ENCODE data around the gene STX10. TPM values are rescaled to one million over a fixed set of nuclear protein-coding genes. Genes with fewer than 3 reads are reported as not detected.
A peak's percentile ranks its signal among the peaks of the same experiment; 100 is the strongest.

Gene STX10
- polyA plus RNA-seq, 4 donors = 56.7 to 78.8 (median 67.2) TPM

DNA sequence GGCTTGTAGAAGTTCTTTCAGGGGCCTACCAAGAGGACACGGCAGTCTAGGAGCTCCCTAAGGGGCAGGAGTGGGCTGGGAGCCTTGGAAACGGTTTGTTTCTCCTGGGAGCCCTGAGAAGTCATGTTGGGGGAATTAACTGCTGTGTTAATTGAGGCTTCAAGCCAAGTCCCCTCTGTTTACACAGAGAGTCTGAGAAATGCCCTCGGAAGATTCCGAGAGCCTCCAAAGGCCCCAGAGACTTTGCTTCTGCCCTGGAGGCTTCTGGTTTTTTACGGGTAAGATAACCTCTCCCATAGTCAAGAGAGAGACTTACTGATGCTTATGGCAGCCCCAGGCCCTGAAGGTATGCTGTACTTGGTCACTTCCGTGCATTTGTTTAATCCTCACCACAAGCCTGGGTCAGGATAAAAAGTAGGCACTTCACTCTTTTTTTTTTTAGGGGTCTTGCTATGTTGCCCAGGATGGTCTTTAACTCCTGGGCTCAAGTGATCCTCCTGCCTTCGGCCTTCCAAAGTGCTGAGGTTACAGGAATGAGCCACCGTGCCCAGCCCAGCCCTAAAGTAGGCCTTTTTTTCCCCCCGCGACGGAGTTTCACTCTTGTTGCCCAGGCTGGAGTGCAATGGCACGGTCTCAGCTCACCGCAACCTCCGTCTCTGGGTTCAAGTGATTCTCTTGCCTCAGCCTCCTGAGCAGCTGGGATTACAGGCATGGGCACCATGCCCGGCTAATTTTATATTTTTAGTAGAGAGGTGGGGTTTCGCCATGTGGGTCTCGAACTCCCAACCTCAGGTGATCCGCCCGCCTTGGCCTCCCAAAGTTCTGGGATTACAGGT lies 15.2 kb upstream of the STX10 start:
- peak in 1 of 4 donors; percentile 19 for DNase-seq (ENCODE audit: low read depth in 4 of 4, low spot score in 2 of 4)

DNA sequence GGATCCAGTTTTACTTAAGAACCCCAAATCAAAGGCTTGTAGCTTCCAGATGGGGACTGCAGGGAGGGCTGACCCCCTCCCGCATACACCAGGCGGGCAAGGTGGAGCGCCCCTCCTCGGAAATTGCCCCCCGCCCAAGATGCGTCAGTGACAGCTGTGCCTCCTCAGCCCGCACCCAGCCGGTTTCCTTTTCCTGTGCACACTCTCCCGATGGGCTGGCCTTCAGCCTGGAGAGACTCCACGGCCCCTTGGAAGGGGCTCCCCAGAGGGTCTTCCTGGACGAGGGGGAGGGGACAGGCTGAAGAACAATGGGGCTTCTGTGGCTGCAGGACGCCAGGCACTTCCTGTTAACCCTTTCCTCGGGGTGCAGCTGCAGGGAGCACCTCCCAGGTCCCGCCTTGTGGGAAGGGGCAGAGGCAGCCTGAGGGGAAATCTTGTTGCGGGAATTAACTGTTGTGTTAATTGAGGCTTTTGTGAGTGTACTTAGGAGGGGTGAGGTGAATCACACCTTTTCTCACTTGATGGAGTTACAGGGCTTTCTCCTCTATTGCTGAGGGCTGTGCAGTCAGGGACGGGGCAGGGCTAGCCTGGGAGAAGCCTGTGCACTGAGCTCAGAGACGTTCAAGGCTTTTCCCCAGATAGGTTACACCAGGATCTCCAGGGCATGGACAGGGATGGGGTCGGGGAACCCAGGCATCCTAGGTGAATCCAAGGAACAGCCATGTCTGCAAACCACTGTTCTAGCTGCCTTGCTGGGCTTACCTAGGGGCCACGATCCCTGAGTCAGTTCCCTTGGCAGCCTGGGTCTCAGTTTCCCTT lies 14.4 kb upstream of the STX10 start:
- DNase-seq (ENCODE audit: low read depth in 4 of 4, low spot score in 2 of 4) = peak; percentile 75 to 87 (median 78)

DNA sequence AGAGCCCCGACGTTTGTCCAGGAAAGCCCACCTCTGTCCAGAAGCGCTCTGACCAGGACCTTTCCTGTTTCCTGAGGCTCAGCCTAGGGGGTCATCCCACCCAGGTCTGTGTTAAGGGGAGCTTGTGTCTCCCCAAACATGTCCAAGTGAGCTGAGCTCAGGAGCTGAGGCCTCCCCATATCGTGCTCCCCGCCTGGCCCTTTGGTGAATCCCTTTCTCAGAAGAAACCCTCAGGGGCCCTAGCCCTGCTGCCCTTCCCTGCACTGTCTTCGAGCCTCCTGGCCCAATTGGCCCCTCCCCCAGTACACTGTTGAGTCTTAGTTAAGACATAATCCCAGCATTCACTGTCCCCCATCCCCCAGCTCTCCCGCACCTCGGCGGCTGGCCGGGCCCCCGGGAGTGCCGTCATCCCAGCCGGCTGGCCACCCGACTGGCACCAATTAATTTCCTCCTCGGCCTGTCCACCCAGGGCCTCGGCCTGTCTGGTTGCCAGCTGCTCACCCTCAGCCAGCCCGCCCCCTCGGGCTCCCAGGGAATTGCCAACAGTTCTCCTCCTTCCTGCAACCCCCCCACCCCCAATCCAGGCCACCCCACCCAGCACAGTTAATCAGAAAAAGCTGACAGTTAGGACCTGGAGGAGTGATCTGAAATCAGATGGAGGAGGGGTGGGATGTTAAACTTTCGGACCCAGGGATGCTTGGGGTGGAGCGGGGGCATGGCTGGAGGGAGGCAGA lies 13.6 kb upstream of the STX10 start:
- DNase-seq (ENCODE audit: low read depth in 4 of 4, low spot score in 2 of 4) = peak; percentile 60 to 79 (median 74)

DNA sequence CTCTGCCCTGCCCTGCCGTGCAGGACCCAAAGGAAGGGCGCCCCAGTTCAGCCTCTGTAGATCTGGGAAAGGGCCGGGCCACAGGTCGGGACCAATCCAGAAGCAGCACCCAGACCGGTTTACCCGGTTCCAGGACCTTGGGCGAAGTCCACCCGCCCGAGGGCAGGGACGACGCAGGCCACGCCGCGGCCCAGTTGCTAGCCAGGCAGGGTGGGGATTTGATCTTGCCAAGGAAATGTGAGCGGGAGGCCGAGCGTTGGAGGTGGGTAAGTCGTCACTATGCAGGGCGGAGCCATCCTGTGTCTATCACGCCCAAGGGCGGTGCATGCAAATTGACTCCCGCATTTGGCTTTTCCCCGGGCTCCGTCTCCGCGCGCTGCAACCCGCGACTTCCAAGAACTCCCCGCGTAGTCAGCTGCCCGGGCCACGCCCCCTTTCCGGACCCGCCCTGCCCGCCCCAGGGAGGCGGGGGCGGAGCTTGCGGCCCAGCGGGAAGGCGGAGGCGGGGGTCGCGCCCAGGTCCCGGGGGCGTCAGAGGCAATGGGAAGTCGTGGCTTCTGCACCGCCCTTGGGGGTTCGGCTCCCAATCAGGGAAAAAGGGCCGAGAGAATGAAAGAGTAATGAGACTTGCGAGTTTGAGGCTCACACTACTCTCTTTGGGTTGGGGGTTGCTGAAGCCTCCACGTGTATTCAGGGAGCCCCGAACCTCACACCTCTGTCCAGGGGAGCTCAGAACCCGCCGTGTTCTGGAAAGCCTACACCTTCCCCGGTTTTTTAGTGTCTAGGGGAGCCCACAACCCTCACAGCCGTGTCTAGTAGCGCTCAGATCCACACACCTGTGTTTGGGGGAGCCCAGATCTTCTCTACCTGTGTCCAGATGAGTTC lies 12.8 kb upstream of the STX10 start:
- peak; percentile 76 to 93 (median 88) for DNase-seq (ENCODE audit: low read depth in 4 of 4, low spot score in 2 of 4)

DNA sequence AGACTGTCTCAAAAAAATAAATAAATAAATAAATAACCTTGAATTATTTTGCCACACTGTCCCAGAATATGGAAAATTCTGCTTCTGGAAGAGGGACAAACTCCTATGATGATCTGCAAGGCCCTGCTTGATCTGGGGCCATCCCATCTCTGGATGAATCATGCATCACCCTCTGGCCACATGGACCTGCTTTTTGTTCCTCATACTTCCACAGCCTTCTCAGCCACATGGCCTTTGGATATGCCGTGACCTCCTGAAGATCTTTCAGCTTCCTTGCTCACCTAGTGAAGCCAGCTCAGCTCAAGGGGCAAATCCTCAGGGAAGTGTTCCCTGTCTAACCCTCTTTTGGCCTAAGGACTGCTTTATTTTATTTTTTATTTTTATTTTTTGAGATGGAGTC lies 10.4 kb upstream of the STX10 start:
- DNase-seq (ENCODE audit: low read depth in 4 of 4, low spot score in 2 of 4) = no peak

DNA sequence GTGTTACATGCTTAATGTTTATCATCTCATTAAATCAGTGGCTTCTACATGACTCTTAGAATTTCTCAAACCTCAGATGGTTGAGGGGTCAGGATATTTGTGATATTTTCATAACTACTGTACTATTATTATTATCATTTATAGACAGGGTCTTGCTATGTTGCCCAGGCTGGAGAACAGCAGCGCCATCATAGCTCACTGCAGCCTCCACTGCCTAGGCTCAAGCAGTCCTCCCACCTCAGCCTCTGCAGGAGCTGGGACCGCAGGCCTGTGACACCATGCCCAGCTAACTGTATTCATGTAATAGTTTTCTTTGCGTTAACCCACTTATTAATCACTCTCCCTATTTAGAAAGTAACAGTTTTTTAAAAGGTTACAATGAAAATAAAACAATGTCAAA lies 9.5 kb upstream of the STX10 start:
- DNase-seq (ENCODE audit: low read depth in 4 of 4, low spot score in 2 of 4) = no peak

DNA sequence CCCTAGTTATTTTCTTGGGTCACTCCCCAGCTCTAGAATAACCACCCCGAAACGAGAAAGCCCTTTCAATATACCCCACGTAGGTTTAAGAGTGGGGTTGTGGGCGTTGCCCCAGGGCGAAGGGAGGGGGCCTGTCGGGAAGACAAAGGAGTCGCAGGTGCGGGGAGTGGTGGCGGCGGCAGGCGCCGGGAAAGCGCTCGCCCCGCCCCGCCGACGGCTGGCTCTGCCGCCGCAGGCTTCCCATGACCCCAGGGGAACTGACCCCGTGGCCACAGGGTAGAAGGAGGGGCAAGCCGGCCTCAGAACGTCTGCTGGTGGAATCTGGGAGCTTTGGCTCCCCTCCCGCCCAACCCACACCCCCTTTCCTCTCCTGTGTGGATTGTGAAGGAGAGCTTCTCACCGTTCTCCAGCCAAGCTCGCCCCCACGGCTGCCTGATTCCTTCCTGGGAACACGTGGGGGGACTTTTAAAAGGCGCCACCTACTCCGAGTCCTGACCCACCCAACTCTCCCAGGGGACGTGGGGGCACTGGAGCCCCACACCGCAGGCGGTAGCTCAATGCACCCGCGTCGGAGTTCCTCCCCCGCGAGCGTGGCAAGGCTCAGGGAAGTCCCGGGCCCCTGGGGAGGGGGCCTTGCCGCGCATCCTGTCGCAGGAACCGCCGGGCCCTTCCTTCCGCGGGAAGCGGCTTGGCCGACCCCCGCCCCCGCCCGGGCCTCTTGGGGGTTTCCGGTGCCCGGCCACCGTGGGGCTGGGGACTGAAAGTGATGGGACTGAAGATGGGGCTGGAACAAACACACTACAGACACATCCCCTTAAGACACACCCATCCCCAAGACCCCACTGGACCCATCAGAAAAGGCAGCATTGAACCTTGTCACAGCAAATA lies 5.5 kb upstream of the STX10 start:
- DNase-seq (ENCODE audit: low read depth in 4 of 4, low spot score in 2 of 4) = peak; percentile 37 to 57 (median 50)

DNA sequence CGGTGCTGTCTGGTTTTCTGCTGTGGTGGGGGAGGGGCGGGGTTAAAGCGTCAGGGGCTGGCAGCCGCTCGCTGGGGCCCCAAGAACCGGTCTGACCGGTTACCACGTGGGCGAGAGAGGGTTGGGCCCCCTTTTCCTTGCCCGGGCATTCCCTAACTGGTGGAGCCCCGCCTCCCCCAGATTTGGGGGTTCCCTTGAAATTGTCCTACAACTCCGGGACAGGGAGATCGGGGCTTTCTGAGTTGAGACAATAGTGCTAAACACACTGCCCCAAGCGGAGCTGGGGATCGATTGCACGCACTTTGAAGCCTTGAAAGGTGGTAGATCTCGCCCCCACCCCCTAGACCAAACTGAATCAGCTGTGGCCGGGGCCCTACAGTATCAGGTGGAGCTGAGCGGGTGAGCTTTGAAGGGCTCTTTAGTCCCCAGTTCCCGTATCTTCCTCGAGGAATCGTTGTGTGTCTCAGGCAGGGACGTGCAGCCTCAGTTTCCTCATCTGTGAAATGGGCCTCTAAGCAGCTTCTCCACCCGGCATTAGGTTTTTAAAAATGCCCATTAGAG lies 4.8 kb upstream of the STX10 start:
- DNase-seq (ENCODE audit: low read depth in 4 of 4, low spot score in 2 of 4) = peak in 3 of 4 donors; percentile 61 to 79 (median 64)

DNA sequence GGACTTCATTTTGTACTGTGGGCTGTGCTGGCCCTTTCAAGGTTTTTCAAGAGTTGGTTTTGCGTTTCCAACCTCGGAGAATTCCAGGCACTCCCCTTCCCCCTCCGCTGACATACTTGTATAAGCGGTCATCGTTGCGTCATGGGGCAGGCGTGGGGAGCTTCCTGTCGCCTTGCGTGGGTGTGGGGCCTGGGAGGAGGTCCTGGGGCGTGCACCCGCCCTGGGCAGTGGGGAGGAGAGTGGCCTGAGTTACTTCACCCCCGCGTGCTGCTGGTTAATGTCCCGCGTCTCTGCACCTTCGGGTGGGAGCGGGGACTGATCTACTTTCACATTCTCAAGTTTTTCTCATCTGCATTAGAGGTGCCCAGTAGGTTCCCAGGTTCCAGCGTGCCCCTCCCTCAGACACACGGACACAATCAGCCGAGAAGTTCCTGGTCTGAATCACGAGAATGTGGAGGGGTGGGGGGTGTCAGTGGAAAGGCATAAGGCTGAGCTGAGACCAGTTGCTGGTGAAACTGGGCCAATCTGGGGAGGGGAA lies 4.1 kb upstream of the STX10 start:
- peak; percentile 58 to 85 (median 70) for DNase-seq (ENCODE audit: low read depth in 4 of 4, low spot score in 2 of 4)

DNA sequence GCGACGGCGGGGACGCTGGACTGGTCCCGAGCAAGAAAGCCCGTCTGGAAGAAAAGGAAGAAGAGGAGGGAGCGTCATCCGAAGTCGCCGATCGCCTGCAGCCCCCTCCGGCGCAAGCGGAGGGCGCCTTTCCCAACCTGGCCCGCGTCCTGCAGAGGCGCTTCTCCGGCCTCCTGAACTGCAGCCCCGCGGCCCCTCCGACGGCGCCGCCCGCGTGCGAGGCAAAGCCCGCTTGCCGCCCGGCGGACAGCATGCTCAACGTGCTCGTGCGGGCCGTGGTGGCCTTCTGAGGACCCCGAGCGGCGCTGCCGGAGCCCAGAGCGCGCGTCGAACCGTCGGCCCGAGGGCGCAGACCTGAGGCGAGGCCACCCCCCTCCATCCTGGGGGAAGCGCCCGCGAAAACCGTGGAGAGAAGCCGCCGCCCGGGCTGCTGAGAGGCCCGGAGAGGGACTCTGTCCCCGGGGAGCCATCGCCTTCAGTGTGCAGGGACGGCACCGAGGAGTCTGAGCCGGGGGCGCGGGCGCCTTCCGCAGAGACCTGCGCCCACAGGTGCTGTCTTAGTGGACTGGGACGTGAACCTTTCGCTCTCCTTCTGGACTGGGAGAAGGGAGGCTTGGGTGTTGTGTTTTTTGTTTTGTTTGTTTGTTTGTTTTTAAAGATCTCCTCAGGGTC lies 3.5 kb upstream of the STX10 start:
- DNase-seq (ENCODE audit: low read depth in 4 of 4, low spot score in 2 of 4) = peak in 1 of 4 donors; percentile 29

DNA sequence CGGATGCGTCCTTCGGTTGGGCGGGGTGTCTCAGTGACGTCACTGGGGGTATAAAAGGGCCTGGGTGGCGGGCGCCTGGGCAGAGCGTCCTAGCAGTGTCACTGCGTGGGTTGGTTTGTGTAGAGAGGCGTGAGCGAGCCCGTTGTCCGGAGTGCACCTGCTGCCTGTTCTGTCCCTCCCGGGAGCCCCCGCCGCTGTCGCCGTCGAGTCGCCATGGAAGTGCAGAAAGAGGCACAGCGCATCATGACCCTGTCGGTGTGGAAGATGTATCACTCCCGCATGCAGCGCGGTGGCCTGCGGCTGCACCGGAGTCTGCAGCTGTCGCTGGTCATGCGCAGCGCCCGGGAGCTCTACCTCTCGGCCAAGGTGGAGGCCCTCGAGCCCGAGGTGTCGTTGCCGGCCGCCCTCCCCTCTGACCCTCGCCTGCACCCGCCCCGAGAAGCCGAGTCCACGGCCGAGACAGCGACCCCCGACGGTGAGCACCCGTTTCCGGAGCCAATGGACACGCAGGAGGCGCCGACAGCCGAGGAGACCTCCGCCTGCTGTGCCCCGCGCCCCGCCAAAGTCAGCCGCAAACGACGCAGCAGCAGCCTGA lies 2.9 kb upstream of the STX10 start:
- peak; percentile 94 to 97 (median 95) for DNase-seq (ENCODE audit: low read depth in 4 of 4, low spot score in 2 of 4)

DNA sequence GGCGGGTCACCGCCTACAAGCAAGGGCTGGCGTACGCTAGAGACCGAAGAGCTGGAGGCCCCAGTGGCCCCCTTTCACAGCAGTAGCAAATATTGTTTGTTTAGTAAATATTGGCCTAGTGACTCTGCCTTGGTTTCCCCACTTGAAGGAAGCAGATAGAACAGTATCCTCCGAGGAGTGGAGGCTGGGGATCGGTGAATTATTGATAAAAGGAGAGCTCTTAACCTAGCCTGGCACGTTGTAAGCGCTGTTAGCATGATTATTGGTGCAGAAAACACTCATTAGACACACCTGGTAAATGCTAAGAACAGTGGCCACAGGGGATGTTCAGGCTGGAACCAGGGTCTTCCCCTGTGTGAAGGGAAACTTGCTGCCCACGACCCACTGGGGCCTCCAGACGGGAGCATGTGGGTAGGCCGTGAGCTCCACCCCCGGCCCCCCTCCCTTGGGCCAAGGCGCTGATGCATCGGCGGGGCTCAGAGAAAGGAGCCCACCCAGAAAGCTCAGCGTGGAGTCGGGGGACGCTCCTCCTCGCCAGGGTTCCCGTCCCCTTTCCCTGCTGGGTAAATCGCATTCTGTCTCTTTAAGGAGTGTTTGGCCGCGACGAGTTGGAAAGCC lies 2.3 kb upstream of the STX10 start:
- DNase-seq (ENCODE audit: low read depth in 4 of 4, low spot score in 2 of 4) = peak in 1 of 4 donors; percentile 34

DNA sequence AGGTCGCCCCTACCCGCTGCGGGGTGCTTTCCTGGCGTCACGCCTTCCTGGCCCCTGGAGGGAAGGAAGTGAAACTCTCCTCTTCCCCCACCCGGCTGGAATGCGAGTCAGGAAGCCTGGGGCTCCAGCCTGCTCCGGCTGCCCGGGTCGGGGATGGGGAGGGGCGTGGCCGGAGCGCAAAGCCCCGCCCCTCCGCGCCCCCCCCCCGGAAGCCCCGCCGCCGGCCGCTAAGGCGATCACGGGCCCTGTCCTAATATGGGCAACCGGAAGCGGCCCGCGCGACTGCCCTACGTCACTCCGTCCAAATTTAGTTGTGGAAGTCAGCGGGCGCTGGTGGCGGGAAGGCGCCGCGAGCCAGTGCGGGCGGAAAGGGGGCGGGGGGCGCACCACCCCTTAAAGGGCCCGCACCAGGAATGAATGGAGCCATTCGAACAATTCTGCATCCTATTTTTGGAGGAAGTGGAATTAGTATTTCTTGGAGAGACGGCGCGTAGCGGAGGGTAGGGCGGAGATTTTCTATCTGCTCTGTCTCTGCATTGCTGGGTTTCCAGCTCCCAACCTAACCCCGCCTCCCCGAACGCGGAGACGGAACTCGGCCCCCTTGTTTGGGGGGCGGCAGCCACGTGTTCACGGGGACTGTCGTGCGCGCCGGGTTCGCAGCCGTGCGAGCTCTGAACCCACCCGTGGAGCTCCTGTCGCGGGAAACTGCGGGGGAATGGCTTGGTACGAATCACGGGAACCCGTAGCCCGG lies 1.6 kb upstream of the STX10 start:
- peak; percentile 84 to 96 (median 94) for DNase-seq (ENCODE audit: low read depth in 4 of 4, low spot score in 2 of 4)

DNA sequence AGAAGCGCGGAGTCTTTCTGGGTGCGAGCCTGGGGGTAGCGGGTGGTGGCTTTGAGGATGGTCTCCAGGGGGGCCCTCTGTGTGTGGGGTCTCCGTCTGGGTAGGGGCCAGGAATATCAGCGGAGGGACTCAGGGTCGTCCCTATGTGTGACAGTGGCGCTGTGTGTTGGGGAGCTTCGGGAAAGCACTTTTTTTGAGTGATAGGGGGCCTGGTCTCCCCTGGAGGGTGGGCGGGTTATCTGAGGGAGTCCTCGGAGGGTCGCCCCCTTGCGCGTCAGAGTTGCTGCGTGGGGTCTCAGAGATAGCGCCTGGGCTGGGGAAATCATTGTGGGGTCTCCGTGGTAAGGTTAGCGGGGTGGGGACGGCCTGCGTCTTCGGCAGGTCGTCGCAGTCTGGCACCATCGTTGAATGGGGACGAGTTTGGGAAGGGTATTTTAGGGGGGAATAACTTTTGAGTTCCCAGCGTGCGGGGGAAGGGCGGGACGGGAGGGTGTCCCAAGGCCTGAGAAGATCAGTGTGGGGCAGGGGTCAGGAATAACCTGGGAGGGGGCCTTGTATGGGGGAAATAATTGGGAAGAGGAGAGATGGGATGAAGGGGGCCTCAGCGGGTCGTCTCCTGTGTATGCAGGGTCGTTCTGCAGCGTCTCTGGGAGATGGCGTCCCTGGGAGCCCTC lies 893 bp upstream of the STX10 start:
- no peak for DNase-seq (ENCODE audit: low read depth in 4 of 4, low spot score in 2 of 4)

DNA sequence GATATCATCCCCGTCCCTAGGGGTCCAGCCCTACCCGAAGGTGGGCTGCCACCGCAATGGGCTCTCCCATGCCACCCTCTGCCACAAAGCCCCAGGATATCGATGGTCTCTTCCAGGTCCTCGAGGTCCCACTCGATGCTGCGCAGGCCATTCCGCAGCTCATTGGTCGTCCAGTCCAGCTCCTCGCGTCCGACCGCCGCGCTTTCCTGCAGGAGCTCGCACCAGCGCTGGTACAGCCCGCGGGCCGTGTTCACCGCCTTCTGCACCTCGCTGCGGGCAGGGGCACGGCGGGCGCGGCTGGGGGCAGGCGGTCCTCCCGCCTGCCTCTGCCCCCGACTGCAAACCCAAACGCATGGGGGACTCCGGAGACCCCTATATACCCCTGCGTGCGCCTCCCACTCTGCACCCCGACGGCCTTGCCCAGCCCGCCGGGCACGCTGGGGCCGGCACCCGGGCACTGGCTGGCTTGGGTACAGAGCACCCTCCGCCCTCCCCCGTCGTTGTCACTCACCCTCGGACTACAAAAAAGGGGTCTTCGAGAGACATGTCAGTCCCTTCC lies 468 bp downstream of the STX10 start:
- DNase-seq (ENCODE audit: low read depth in 4 of 4, low spot score in 2 of 4) = peak in 1 of 4 donors; percentile 15

Measured in left renal cortex interstitium (tissue), 4 donors.